IMR-90 (cell line): ENCODE measurements around the gene TAF4. TPM values are rescaled to one million over a fixed set of nuclear protein-coding genes. Genes with fewer than 3 reads are reported as not detected.
A peak's percentile ranks its signal among the peaks of the same experiment; 100 is the strongest.

ENCODE experiments used
- ATAC-seq: fragments of 200-7000 bp; cut with Tn5 transposase; 2 replicates; pipeline ENCODE4 v1.9.1; 2020; ENCODE audit warnings: low read depth, mild to moderate bottlenecking, moderate library complexity
- BruUV-seq: library from RNA; stranded (reverse); fragments of 400-500 nt; replicated peaks from 2 replicates; lab custom pipeline; 2021; lab: Mats Ljungman, UMichigan
- CTCF ChIA-PET: fragments of 300-600 bp; formaldehyde crosslinking; extraction: SDS; loops from one replicate; lab custom pipeline; 2021; ENCODE audit warnings: antibody characterized with exemption; lab: Yijun Ruan, JAX
- POLR2A ChIA-PET: fragments of 300-600 bp; sonication (Branson Sonifier 250); formaldehyde crosslinking; loops from one replicate; lab custom pipeline; 2022; ENCODE audit warnings: antibody characterized with exemption; ENCODE audit not compliant: unreplicated experiment; lab: Charles Lee
- DNase-seq: peaks from one replicate; pipeline ENCODE4 v3.0.0; 2013
- H2AFZ ChIP-seq: replicated peaks from 2 replicates; pipeline ENCODE3; 2013; ENCODE audit warnings: low read length, mild to moderate bottlenecking; ENCODE audit not compliant: poor library complexity
- H2AK5ac ChIP-seq: 2 replicates; pipeline ENCODE4 v1.6.1; 2013; ENCODE audit warnings: low read depth, low read length, inconsistent platforms
- H2AK9ac ChIP-seq: replicated peaks from 2 replicates; pipeline ENCODE3; 2013; ENCODE audit warnings: mild to moderate bottlenecking, low read depth, low read length, moderate library complexity; ENCODE audit not compliant: poor library complexity
- H2BK120ac ChIP-seq: 2 replicates; pipeline ENCODE4 v1.6.1; 2013; ENCODE audit warnings: low read depth, low read length, inconsistent platforms
- H2BK15ac ChIP-seq: 3 replicates; pipeline ENCODE4 v1.6.1; 2013; ENCODE audit warnings: low read depth, low read length, inconsistent platforms
- H2BK20ac ChIP-seq: 2 replicates; pipeline ENCODE4 v1.6.1; 2013; ENCODE audit warnings: low read depth, mild to moderate bottlenecking, inconsistent platforms, low read length, moderate library complexity
- H2BK5ac ChIP-seq: 2 replicates; pipeline ENCODE4 v1.6.1; 2013; ENCODE audit warnings: mild to moderate bottlenecking, low read depth, low read length, inconsistent platforms; ENCODE audit not compliant: poor library complexity, severe bottlenecking
- H3K14ac ChIP-seq: replicated peaks from 2 replicates; pipeline ENCODE4 v1.6.1; 2013; ENCODE audit warnings: low read depth, low read length, inconsistent platforms
- H3K18ac ChIP-seq: 2 replicates; pipeline ENCODE4 v1.6.1; 2013; ENCODE audit warnings: low read depth, low read length, control low read depth
- H3K23ac ChIP-seq: 2 replicates; pipeline ENCODE4 v1.6.1; 2013; ENCODE audit warnings: low read depth, low read length, inconsistent platforms
- H3K27ac ChIP-seq: 2 replicates; pipeline ENCODE4 v1.5.1; 2013; ENCODE audit warnings: mild to moderate bottlenecking, control low read depth, low read length; ENCODE audit not compliant: insufficient read depth
- H3K27me3 ChIP-seq: 2 replicates; pipeline ENCODE4 v1.6.1; 2013; ENCODE audit warnings: low read length; ENCODE audit not compliant: control insufficient read depth, insufficient read depth
- H3K36me3 ChIP-seq: 2 replicates; pipeline ENCODE4 v1.6.1; 2013; ENCODE audit warnings: low read length, mixed read lengths; ENCODE audit not compliant: control insufficient read depth, insufficient read depth
- H3K4ac ChIP-seq: 2 replicates; pipeline ENCODE4 v1.6.1; 2013; ENCODE audit warnings: low read depth, low read length, inconsistent platforms
- H3K4me1 ChIP-seq: 2 replicates; pipeline ENCODE4 v1.6.1; 2013; ENCODE audit warnings: low read length, mixed read lengths; ENCODE audit not compliant: control insufficient read depth, insufficient read depth
- H3K4me2 ChIP-seq: 2 replicates; pipeline ENCODE4 v1.6.1; 2013; ENCODE audit warnings: low read depth, mild to moderate bottlenecking, control low read depth, low read length, moderate library complexity
- H3K4me3 ChIP-seq: 2 replicates; pipeline ENCODE4 v1.5.1; 2013; ENCODE audit warnings: low read depth, mild to moderate bottlenecking, control low read depth, low read length, moderate library complexity; ENCODE audit not compliant: insufficient read depth
- H3K56ac ChIP-seq: 2 replicates; pipeline ENCODE4 v1.6.1; 2013; ENCODE audit warnings: low read length, inconsistent platforms; ENCODE audit not compliant: insufficient read depth; ENCODE audit errors: extremely low read depth
- H3K79me1 ChIP-seq, 2 experiments: 2 replicates each; pipeline ENCODE4 v1.6.1; 2013; ENCODE audit warnings: low read length in 2 of 2, inconsistent platforms in 1 of 2, low read depth in 1 of 2
- H3K9ac ChIP-seq: 2 replicates; pipeline ENCODE4 v1.6.1; 2013; ENCODE audit warnings: low read depth, low read length, control low read depth
- H3K9me1 ChIP-seq: 2 replicates; pipeline ENCODE4 v1.6.1; 2013; ENCODE audit warnings: low read length, inconsistent platforms; ENCODE audit not compliant: insufficient read depth
- H3K9me3 ChIP-seq: 2 replicates; pipeline ENCODE4 v1.6.1; 2013; ENCODE audit warnings: low read length; ENCODE audit not compliant: control insufficient read depth, insufficient read depth
- H4K20me1 ChIP-seq: 2 replicates; pipeline ENCODE4 v1.6.1; 2013; ENCODE audit warnings: low read length, inconsistent platforms; ENCODE audit not compliant: insufficient read depth
- H4K5ac ChIP-seq: 2 replicates; pipeline ENCODE4 v1.6.1; 2013; ENCODE audit warnings: mild to moderate bottlenecking, low read depth, low read length, control low read depth
- H4K8ac ChIP-seq, 2 experiments: 2 replicates each; pipeline ENCODE4 v1.6.1; 2013; ENCODE audit warnings: low read depth in 2 of 2, low read length in 2 of 2, control low read depth in 1 of 2, inconsistent platforms in 1 of 2
- H4K91ac ChIP-seq: 2 replicates; pipeline ENCODE4 v1.6.1; 2013; ENCODE audit warnings: low read depth, low read length, inconsistent platforms; ENCODE audit not compliant: insufficient read depth
- CEBPB ChIP-seq: IDR thresholded peaks from 2 replicates; pipeline ENCODE4 v1.6.1; 2012; ENCODE audit warnings: low read depth, low read length, improper control_type of control experiment
- CHD1 ChIP-seq: IDR thresholded peaks from 2 replicates; pipeline ENCODE4 v1.6.1; 2012; ENCODE audit warnings: low read depth, low read length, improper control_type of control experiment
- ELK1 ChIP-seq: fragments of 150-350 bp; IDR thresholded peaks from 2 replicates; pipeline ENCODE4 v1.6.1; 2016; ENCODE audit warnings: low read depth, mild to moderate bottlenecking, low read length, moderate library complexity, borderline replicate concordance
- FOS ChIP-seq: fragments of 150-350 bp; IDR thresholded peaks from 2 replicates; pipeline ENCODE4 v1.6.1; 2016; ENCODE audit warnings: low read depth, low read length
- MAFK ChIP-seq: IDR thresholded peaks from 2 replicates; pipeline ENCODE4 v1.6.1; 2012; ENCODE audit warnings: low read depth, low read length, improper control_type of control experiment
- NFE2L2 ChIP-seq: fragments of 150-350 bp; IDR thresholded peaks from 2 replicates; pipeline ENCODE4 v1.6.1; 2016; ENCODE audit warnings: low read depth, mild to moderate bottlenecking, low read length
- POLR2A ChIP-seq: IDR thresholded peaks from 2 replicates; pipeline ENCODE4 v1.6.1; 2012; ENCODE audit warnings: mild to moderate bottlenecking, low read depth, low read length
- RCOR1 ChIP-seq: IDR thresholded peaks from 2 replicates; pipeline ENCODE4 v1.6.1; 2012; ENCODE audit warnings: mild to moderate bottlenecking, low read length, improper control_type of control experiment; ENCODE audit not compliant: insufficient replicate concordance
- RFX5 ChIP-seq: IDR thresholded peaks from 2 replicates; pipeline ENCODE4 v1.8.0; 2012; ENCODE audit warnings: low read depth, mild to moderate bottlenecking, low read length, moderate library complexity
- SMC3 ChIP-seq: fragments of 150-350 bp; IDR thresholded peaks from 2 replicates; pipeline ENCODE4 v1.6.1; 2016; ENCODE audit warnings: low read depth, mild to moderate bottlenecking, antibody characterized with exemption, low read length, moderate library complexity
- WGBS, 2 experiments: methylation state at CpG; one replicate each; pipeline versions ENCODE4 v1.1.5 to v1.1.7; 2013; ENCODE audit warnings: missing lambda C conversion rate in 2 of 2; ENCODE audit not compliant: insufficient read length in 1 of 2; ENCODE audit errors: extremely low coverage in 2 of 2; 5-methylcytosine and 5-hydroxymethylcytosine counted together
- dilution Hi-C: fragments of 300-500 bp; cut with HindIII; formaldehyde crosslinking; loops from one replicate; pipeline ENCODE4 v1.14.3; 2018; ENCODE audit warnings: low sequenced_read_pairs; ENCODE audit not compliant: unreplicated experiment
- in situ Hi-C: fragments of 300-500 bp; cut with MboI; formaldehyde crosslinking; loops from 3 replicates; pipeline ENCODE4 v1.14.3; 2019; ENCODE audit warnings: low sequenced_read_pairs, inconsistent platforms, mixed read lengths
- intact Hi-C: fragments of 100-400 bp; cut with micrococcal nuclease; formaldehyde crosslinking; loops from 2 replicates; pipeline ENCODE4 v1.10.0; 2022
- polyA plus RNA-seq, 3 experiments: library from polyadenylated mRNA; depleted of rRNA; stranded (reverse); fragments of >200 nt; gene quantifications; 2 replicates each; pipeline ENCODE4 v1.2.3, GENCODE V29; 2012; ENCODE audit warnings: low replicate concordance in 1 of 3
- total RNA-seq: library from RNA; depleted of rRNA; stranded (reverse); fragments of >200 nt; gene quantifications from 2 replicates; pipeline ENCODE4 v1.2.3, GENCODE V29; 2012
- TF ChIP-seq, protein P1 (sequence below): conservative IDR thresholded peaks from 2 replicates; pipeline ENCODE4 v1.5.1; 2012; ENCODE audit warnings: mild to moderate bottlenecking, low read depth, low read length, improper control_type of control experiment

The TAF4 gene
- total and polyA plus RNA-seq, 2 of the 4 experiments (the other 2 are of a cell fraction), result 1.4 to 5.1 TPM

GRCh38 chr20:61933481-61933950, 132.2 kb downstream of the TAF4 start:
- Histone ChIP-seq H3K4me2 (no peak overlapping the region), H2AK9ac (peak overlapping the region; percentile 19), H3K23ac (no peak overlapping the region), H3K4ac (no peak overlapping the region), H3K9me1 (no peaks in the 10 kb centered on the region; the same call in 1 of the 2 replicates), H2AFZ (no peak overlapping the region), H3K56ac (no peak overlapping the region), H3K4me1 (no peaks in the 10 kb centered on the region), H3K27me3 (no peaks in the 10 kb centered on the region; the same call in 1 of the 2 replicates), H3K18ac (no peak overlapping the region), H3K36me3 (no peaks in the 10 kb centered on the region), H3K79me1 (no peaks in the 10 kb centered on the region), H3K4me3 (no peak overlapping the region), H2AK5ac (no peak overlapping the region), H4K8ac (no peak overlapping the region), H2BK120ac (no peak overlapping the region), H3K9ac (no peak overlapping the region), H3K9me3 (no peaks in the 10 kb centered on the region), H3K27ac (no peak overlapping the region), H2BK15ac (no peak overlapping the region), H2BK20ac (no peak overlapping the region), H4K5ac (no peak overlapping the region), H3K14ac (no peak overlapping the region), H4K91ac (no peak overlapping the region), H2BK5ac (no peak overlapping the region), H4K20me1 (no peaks in the 10 kb centered on the region)
- in situ Hi-C loops (no loop called here), intact Hi-C loops (no loop called here), dilution Hi-C loops (no loop called here)
- no CpG with 5 or more reads among the region's 17 CpGs for WGBS, 2 experiments
- ChIA-PET POLR2A (no interaction called here), CTCF (no interaction called here)
- BruUV-seq, result no TSS peak
- DNase-seq (no peak), ATAC-seq (no peak)
- TF ChIP-seq FOS (no peak), MAFK (no peak), RFX5 (no peak), CEBPB (no peak), RCOR1 (no peak), CHD1 (no peak), NFE2L2 (no peak), POLR2A (no peak), SMC3 (no peak), ELK1 (no peak)
- TF ChIP-seq, protein P1, sequence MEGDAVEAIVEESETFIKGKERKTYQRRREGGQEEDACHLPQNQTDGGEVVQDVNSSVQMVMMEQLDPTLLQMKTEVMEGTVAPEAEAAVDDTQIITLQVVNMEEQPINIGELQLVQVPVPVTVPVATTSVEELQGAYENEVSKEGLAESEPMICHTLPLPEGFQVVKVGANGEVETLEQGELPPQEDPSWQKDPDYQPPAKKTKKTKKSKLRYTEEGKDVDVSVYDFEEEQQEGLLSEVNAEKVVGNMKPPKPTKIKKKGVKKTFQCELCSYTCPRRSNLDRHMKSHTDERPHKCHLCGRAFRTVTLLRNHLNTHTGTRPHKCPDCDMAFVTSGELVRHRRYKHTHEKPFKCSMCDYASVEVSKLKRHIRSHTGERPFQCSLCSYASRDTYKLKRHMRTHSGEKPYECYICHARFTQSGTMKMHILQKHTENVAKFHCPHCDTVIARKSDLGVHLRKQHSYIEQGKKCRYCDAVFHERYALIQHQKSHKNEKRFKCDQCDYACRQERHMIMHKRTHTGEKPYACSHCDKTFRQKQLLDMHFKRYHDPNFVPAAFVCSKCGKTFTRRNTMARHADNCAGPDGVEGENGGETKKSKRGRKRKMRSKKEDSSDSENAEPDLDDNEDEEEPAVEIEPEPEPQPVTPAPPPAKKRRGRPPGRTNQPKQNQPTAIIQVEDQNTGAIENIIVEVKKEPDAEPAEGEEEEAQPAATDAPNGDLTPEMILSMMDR, result no peak
